Measurements from ENCODE around the gene STPG2.

DNA sequence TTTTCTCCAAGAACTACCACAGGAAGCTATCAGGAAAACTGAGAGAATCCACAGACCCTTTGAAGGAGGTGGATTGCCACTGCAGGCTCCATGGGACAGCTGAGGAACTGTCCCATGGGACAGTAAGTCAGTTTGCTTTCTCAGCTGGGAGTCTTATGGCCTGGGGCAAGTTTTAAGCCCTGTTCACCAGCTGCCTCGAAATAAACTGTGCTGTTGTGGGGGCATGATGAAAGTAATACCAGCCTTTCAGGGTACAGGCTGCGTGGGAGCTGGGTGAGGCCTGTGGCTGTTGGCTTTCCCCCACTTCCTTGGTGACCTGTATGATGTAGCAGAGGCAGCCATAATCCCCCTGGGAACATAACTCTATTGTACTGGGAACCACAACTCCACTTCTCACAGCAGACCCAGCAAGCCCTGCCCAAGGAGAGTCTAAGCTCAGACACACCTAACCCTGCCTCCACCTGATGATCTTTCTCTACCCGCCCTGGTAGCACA lies 452.1 kb downstream of the STPG2 start:
- TF ChIP-seq HDAC2 (IDR thresholded peaks at IDR 0.05; ENCODE audit: borderline replicate concordance in 1 of 2, low read depth in 2 of 2, low read length in 2 of 2) = no peak
- TF ChIP-seq, protein P1, sequence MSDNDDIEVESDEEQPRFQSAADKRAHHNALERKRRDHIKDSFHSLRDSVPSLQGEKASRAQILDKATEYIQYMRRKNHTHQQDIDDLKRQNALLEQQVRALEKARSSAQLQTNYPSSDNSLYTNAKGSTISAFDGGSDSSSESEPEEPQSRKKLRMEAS (IDR thresholded peaks at IDR 0.05) = no peak
- TF ChIP-seq, protein P2, sequence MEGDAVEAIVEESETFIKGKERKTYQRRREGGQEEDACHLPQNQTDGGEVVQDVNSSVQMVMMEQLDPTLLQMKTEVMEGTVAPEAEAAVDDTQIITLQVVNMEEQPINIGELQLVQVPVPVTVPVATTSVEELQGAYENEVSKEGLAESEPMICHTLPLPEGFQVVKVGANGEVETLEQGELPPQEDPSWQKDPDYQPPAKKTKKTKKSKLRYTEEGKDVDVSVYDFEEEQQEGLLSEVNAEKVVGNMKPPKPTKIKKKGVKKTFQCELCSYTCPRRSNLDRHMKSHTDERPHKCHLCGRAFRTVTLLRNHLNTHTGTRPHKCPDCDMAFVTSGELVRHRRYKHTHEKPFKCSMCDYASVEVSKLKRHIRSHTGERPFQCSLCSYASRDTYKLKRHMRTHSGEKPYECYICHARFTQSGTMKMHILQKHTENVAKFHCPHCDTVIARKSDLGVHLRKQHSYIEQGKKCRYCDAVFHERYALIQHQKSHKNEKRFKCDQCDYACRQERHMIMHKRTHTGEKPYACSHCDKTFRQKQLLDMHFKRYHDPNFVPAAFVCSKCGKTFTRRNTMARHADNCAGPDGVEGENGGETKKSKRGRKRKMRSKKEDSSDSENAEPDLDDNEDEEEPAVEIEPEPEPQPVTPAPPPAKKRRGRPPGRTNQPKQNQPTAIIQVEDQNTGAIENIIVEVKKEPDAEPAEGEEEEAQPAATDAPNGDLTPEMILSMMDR (IDR thresholded peaks at IDR 0.05; ENCODE audit: control extremely low read depth in 1 of 3, insufficient read depth in 1 of 3, low read depth in 1 of 3, low read length in 3 of 3) = no peak
- no peak for TF ChIP-seq POLR2AphosphoS5 (IDR thresholded peaks at IDR 0.05; ENCODE audit: low read depth, low read length)
- TF ChIP-seq EP300 (IDR thresholded peaks at IDR 0.05; ENCODE audit: borderline replicate concordance in 1 of 2, low read depth in 2 of 2, low read length in 2 of 2) = no peak
- no peak for TF ChIP-seq POLR2A (IDR thresholded peaks at IDR 0.05; ENCODE audit: control extremely low read depth in 1 of 2, low read depth in 2 of 2, low read length in 2 of 2)
- no peak for TF ChIP-seq POU5F1 (IDR thresholded peaks at IDR 0.05; ENCODE audit: low read depth, low read length)
- TF ChIP-seq SUZ12 (IDR thresholded peaks at IDR 0.05; ENCODE audit: low read length) = no peak
- TF ChIP-seq, protein P3, sequence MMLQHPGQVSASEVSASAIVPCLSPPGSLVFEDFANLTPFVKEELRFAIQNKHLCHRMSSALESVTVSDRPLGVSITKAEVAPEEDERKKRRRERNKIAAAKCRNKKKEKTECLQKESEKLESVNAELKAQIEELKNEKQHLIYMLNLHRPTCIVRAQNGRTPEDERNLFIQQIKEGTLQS (IDR thresholded peaks at IDR 0.05; ENCODE audit: insufficient read depth, low read depth, low read length) = no peak
- no peak for TF ChIP-seq EZH2 (IDR thresholded peaks at IDR 0.05; ENCODE audit: low read depth, low read length, severe bottlenecking)

All from H1 (cell line).